Kasumi-1 (cell line): ENCODE measurements around the gene ID3.
"Not testable (repeated sequence)": the region's sequence is repeated elsewhere in the genome, so short reads cannot be mapped to it uniquely, and the experiment has no call there.

Source experiments
- DNase-seq, 2 experiments: peaks; one replicate each; lab custom pipeline; 2025; lab: John Stamatoyannopoulos, UW

ID3 gene

GRCh38 chr1:23553231-23554126 is 5.8 kb downstream of the ID3 start:
- no peak for DNase-seq

- DNase-seq, result no peak
These were observed 7.5 kb downstream of the ID3 start for GRCh38 chr1:23551849-23552248.

GRCh38 chr1:23548704-23549143 is 10.6 kb downstream of the ID3 start:
- DNase-seq, result no peak

- no peak for DNase-seq
These were observed 12.3 kb downstream of the ID3 start for GRCh38 chr1:23546897-23547584.

- DNase-seq, result no peak
These were observed 13.4 kb downstream of the ID3 start for GRCh38 chr1:23545851-23546250.

- DNase-seq, result peak; percentile 74 to 78
These were observed 14.6 kb downstream of the ID3 start for GRCh38 chr1:23544444-23545389.

- no peak for DNase-seq
These were observed 15.4 kb downstream of the ID3 start for GRCh38 chr1:23543707-23544443.

- not testable (repeated sequence) for DNase-seq
These were observed 16.4 kb downstream of the ID3 start for GRCh38 chr1:23542940-23543339.

- DNase-seq, result peak; percentile 96 to 97
These were observed 19.5 kb downstream of the ID3 start for GRCh38 chr1:23539698-23540266.

GRCh38 chr1:23537296-23537973 is 21.9 kb downstream of the ID3 start:
- DNase-seq, result no peak

- DNase-seq, result peak; percentile 89 to 90
These were observed 25.9 kb downstream of the ID3 start for GRCh38 chr1:23533246-23534023.

GRCh38 chr1:23531562-23532094 is 27.7 kb downstream of the ID3 start:
- DNase-seq, result no peak

GRCh38 chr1:23530747-23531561 is 28.3 kb downstream of the ID3 start, which contains the start of gene E2F2:
E2F2 (minus strand) TSS chr1:23531233; CDS start chr1:23530793, 440 bp downstream.
- peak; percentile 78 to 79 for DNase-seq

GRCh38 chr1:23530087-23530746 is 29.1 kb downstream of the ID3 start:
- no peak for DNase-seq

GRCh38 chr1:23529146-23530086 is 29.9 kb downstream of the ID3 start:
- DNase-seq, result no peak

GRCh38 chr1:23528250-23528978 is 30.9 kb downstream of the ID3 start:
- DNase-seq, result peak; percentile 25 to 41
